ENCODE results near the gene WIPF1.

Gene WIPF1

GRCh38 chr2:174597345-174598047 is at the start of gene WIPF1:
TSS of gene WIPF1 (minus strand) at chr2:174597804. CDS start at chr2:174585573, 12,231 bp downstream.
- no peak for DNase-seq

DNA sequence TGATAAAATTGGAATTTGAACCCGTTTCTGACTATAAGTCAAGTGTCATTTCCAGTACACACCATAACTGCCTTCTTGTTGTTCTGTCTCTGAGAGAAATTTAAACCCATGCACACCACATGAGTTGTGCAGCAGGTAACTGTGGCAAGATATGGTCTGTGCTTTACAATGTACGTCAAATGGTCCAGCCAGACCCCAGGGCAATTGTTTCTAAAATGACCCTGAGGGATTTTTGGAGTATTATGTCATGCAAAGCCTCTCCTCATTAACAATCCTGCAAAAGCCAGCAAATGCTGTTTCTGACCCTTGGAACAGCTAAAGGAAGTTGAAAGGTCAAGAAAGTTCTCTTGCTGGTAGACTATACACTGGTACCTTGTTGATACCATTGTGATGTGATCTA is 47.7 kb upstream of the WIPF1 start:
- no peak for DNase-seq

DNA sequence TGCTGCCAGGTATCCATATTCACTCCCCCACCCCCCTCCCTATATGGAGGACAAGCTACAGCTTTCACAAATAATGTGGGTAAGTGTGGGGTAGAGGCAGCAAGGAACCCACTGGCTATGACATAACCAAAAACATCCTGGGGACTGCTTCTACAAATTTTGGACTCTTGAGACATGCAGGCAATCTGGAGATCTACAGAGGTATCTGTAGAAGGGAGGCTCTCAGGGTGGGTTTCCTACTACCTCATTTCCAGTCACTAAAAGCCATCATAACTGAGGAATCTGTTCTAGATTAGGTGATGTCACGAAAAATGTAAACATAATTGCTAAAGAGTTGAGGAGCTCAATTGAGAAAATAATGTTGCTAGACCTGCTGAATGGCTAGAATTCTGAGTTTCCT is 46.8 kb upstream of the WIPF1 start:
- no peak for DNase-seq

- DNase-seq: no peak
These were observed 45.8 kb upstream of the WIPF1 start for GRCh38 chr2:174643356-174643755.

DNA sequence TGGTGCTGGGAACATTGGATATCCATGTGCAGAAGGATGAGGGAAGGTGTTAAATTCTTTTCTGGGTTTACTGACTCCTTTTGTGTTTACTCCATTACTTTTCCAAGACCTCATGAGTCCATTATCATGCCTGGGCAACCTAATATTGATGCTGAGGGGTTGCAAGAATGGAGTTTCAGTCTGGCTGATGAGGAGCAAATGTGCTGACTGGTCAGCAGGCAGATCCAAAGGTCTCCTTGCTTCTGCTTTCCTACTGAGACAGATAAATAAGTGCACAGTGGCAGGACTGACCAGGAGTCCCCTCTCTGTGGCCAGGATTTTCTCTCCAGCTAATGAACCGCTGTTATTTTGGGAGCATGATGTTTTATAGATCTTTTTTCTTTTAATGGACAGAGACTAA is 43.6 kb upstream of the WIPF1 start:
- no peak for DNase-seq

DNA sequence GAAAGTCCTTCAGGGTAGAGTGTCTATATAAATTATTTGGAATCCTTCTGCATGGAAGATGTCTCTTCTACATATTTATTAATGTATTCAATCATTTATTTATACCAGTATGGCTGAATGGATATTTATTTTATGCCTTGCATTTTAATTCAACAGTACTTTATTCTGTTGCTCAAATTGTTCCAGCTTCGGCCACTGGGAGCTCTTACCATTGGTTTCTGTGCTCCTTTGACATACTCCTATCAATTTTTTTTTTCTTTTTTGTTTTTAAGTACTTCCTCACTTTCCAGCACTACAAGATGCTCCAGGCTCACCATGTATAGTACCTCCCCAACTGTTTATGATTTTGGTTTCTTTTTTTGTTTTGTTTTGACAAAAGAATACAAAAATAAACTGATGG is 39.4 kb upstream of the WIPF1 start:
- no peak for DNase-seq

DNA sequence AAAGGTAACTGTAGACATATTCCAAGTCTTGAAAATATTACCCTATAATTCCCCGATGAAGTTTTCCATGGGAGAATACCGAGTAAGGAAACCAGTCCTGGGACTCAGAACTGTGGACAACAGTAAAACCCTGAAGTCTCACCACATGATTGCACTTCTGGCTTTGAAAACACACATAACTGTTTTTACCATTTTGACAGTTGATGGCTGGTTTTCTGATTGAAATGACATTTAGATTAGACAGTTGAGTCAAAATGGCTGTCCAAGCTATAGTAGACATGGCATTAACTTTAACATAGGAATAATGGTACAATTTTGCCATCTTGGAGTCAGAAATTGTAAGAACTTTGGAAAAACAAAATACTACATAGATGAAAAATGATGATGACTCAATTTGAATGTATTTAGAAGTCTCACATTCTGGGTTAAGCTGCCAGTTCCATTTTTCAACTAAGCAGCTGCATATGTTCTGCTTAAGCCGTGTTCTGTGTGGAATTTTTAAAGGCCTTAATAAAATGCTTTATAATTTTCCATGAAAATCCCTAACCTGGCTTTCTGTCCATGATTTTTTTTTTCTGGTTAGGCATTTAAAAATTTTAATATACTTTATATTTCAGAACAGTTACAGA is 38.3 kb upstream of the WIPF1 start:
- no peak for DNase-seq

DNA sequence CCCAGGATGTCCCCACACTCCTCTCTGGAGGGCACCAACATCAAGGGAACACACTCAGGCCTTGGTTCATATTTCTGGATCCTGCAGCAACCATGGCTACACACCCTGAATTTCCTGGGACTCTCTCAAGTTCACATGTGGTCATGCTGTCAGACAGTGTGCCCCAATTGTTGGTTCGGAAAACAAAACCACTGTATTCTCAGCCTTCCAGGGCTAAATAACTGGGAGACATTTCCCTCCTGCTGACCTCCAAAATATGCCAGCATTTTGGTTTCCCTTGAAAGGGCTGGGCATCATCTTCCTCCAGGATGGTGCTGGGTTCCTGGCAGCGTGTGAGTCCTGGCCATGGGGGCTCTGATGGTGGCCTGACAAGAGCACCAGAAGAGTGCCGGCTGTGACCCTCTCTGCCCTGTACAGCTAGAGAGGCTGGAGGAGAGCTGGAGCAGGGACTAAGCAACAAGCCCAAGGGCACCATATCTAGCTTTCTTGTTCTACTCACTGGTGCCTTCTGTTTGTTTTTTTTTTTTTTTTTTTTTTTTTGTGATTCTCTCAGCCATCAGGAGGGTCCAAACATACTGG is 37.5 kb upstream of the WIPF1 start:
- no peak for DNase-seq

- DNase-seq: peak; percentile 46
These were observed 36.8 kb upstream of the WIPF1 start for GRCh38 chr2:174634130-174635014.

- no peak for DNase-seq
These were observed 36.0 kb upstream of the WIPF1 start for GRCh38 chr2:174633623-174633930.

GRCh38 chr2:174632841-174633622 is 35.4 kb upstream of the WIPF1 start:
- DNase-seq: peak; percentile 34

GRCh38 chr2:174631009-174631981 is 33.7 kb upstream of the WIPF1 start:
- DNase-seq: no peak

- no peak for DNase-seq
These were observed 32.5 kb upstream of the WIPF1 start for GRCh38 chr2:174630107-174630506.

GRCh38 chr2:174629506-174629905 is 31.9 kb upstream of the WIPF1 start:
- DNase-seq: no peak

DNA sequence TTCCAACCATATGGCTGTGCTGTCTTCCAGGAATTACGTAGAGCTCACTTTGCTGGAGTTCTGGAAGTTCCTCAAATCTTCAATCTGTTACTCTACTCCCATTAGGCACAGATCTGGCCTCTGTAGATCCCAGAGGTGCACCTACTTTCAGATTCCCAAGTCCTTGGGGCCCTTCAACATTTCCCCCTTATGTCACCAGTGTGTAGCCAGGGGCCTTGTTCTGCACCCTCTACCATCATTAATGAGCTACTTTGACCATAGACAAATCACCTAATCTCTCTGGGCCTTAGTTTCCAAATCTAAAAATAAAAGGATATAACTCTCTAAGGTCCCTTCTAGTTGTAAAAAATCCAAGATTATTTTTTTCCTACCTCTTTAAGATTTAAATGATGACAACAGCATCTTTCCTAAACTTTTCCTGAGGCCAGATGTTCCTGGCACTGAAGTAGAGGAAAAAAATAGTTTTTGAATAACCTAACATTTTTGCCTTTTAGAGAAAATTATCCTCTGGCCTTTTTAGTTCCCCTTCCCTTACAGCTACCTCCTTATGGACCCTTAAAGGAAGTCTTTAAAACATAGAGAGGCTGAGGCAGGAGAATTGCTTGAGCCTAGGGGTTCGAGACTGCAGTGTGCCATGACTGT is 31.0 kb upstream of the WIPF1 start:
- DNase-seq: no peak

- no peak for DNase-seq
These were observed 29.6 kb upstream of the WIPF1 start for GRCh38 chr2:174627216-174627615.

- no peak for DNase-seq
These were observed 27.4 kb upstream of the WIPF1 start for GRCh38 chr2:174624895-174625430.

DNA sequence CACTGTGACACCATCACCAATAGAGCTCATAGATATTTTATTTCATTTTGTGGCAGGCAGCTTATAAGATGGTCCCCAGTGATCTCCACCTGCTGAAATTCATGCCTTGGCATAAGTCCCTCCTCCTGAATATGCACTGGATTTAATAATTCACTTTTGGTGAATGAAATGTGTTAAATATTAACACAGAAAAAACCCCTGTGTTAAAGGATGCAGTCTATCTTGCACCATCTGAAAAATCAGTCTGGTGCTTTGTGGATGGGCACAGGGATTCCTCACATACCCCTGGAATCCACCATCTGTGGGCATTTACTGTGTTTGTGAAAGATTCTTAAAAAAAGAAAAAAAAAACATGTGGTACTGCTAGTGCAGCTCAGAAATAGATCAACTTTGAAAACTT is 26.1 kb upstream of the WIPF1 start:
- no peak for DNase-seq

DNA sequence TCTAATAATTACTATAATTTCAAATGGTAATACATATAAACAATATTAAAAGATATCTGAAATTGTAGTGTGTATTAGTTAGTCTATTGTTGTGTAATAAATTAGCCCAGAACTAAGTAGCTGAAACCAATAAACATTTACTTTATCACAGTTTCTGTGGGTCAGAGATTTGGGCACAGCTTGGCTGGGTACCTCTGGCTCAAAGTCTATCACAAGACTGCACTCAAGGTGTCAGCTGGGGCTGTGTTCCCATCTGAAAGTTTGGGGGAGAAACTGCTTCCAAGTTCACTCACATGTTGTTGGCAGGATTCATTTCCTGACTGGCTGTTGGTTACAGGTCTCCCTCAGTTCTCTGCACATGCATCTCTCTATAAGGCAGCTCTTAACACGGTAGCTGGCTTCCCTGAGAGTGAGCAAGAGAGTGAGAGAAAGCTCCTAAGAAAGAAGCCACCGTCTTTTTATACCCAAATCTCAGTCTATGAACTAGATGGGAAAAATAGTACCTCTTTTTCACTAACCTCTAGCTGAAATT is 25.6 kb upstream of the WIPF1 start:
- no peak for DNase-seq

DNA sequence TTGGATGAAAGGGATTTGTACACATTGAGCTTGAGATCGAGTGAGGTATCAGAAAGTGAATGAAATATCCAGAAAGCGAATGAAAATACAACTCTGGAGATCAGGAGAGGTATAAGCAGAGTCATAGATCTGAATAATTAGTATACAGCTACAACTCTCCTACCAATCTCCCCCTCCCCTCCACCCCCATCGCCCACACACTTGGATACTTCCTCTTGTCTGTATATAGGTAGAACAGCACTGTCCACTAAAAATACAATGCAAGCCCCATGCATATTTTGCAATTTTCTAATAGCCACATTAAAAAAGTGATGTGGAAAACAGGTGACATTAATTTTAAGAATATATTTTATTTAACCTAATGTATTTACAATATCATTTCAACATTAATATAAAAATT is 23.7 kb upstream of the WIPF1 start:
- no peak for DNase-seq

DNA sequence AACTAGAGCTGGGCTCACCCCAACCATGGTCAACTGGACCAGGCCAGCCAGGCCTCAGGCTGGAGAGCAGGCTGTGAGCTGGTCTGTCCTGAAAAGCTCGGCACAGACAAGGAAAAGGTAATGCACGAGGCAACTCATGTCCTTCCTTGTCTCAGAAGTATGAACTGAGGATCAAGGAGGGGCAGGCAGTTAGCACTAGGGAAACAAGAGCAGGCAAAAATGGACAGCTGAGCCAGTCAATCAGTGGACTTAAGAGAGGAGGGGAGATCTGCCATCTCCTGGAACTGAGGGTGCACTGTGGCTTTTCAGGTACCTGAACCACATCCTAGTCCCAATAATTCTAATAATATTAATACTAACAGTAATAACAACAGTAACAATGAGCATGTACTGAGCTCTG is 20.6 kb upstream of the WIPF1 start:
- DNase-seq: no peak

Data from activated CD4-positive, CD25-positive, alpha-beta regulatory T cell treated with anti-CD3 and anti-CD28 coated beads, Interleukin-2, amount 50 U/mL, for 72 hours (primary cell).